HepG2 (cell line): ENCODE data around the gene PIK3R1. TPM values are rescaled to one million over a fixed set of nuclear protein-coding genes. Genes with fewer than 3 reads are reported as not detected.

Experiments
- ADNP ChIP-seq: sonication (generic); formaldehyde crosslinking; IDR thresholded peaks from 2 replicates; pipeline ENCODE4 v1.4.0; 2020; ENCODE audit warnings: missing genetic modification reagents
- AKNA ChIP-seq: sonication (generic); formaldehyde crosslinking; IDR thresholded peaks from 2 replicates; pipeline ENCODE4 v1.4.0; 2020; ENCODE audit warnings: missing genetic modification reagents, borderline replicate concordance
- ASH2L ChIP-seq: fragments of 300-600, 200-600 bp; sonication (generic); IDR thresholded peaks from 2 replicates; pipeline ENCODE4 v1.7.0; 2017; ENCODE audit warnings: low read depth, mild to moderate bottlenecking, moderate library complexity, mixed read lengths, low read length; ENCODE audit not compliant: insufficient read length
- ATF1 ChIP-seq: IDR thresholded peaks from 2 replicates; pipeline ENCODE4 v1.6.1; 2016; ENCODE audit warnings: mild to moderate bottlenecking, control low read depth
- CBX1 ChIP-seq: IDR thresholded peaks from one replicate; pipeline ENCODE4 v1.6.1; 2016; ENCODE audit warnings: antibody characterized with exemption, low read depth
- CBX5 ChIP-seq: sonication (generic); formaldehyde crosslinking; IDR thresholded peaks from 2 replicates; pipeline ENCODE4 v1.4.0; 2020; ENCODE audit warnings: missing genetic modification reagents, borderline replicate concordance
- ELF1 ChIP-seq: sonication (generic); formaldehyde crosslinking; IDR thresholded peaks from 2 replicates; pipeline ENCODE4 v1.4.0; 2020; ENCODE audit warnings: missing genetic modification reagents
- FUBP1 ChIP-seq: sonication (generic); formaldehyde crosslinking; IDR thresholded peaks from 2 replicates; pipeline ENCODE4 v1.5.1; 2020; ENCODE audit warnings: missing genetic modification reagents, mild to moderate bottlenecking, borderline replicate concordance
- MEF2D ChIP-seq: sonication (generic); formaldehyde crosslinking; IDR thresholded peaks from 2 replicates; pipeline ENCODE4 v1.5.1; 2020; ENCODE audit warnings: mild to moderate bottlenecking, missing genetic modification reagents
- PRDM15 ChIP-seq: sonication (generic); formaldehyde crosslinking; IDR thresholded peaks from 2 replicates; pipeline ENCODE4 v1.4.0; 2020; ENCODE audit warnings: missing genetic modification reagents
- SIN3B ChIP-seq: fragments of 150-350 bp; IDR thresholded peaks from 2 replicates; pipeline ENCODE4 v1.6.1; 2014; ENCODE audit warnings: low read length
- ZNF451 ChIP-seq: sonication (generic); formaldehyde crosslinking; IDR thresholded peaks from 2 replicates; pipeline ENCODE4 v1.5.0; 2020; ENCODE audit warnings: mild to moderate bottlenecking, missing genetic modification reagents
- ZNF746 ChIP-seq: sonication (generic); formaldehyde crosslinking; IDR thresholded peaks from 2 replicates; pipeline ENCODE4 v1.8.0; 2022; ENCODE audit warnings: mild to moderate bottlenecking, missing genetic modification reagents
- ZNF775 ChIP-seq: sonication (generic); formaldehyde crosslinking; IDR thresholded peaks from 2 replicates; pipeline ENCODE4 v1.4.0; 2020; ENCODE audit warnings: missing genetic modification reagents, mild to moderate bottlenecking, moderate library complexity, borderline replicate concordance
- ZNF800 ChIP-seq: sonication (generic); formaldehyde crosslinking; IDR thresholded peaks from 2 replicates; pipeline ENCODE4 v1.4.0; 2020; ENCODE audit warnings: missing genetic modification reagents
- ZNF839 ChIP-seq: sonication (generic); formaldehyde crosslinking; IDR thresholded peaks from 2 replicates; pipeline ENCODE4 v1.4.0; 2020; ENCODE audit warnings: missing genetic modification reagents, mild to moderate bottlenecking, borderline replicate concordance
- polyA plus RNA-seq, 8 experiments: library from polyadenylated mRNA; depleted of rRNA in 3 of 8; stranded (reverse) in 7 of 8; unstranded in 1 of 8; fragments of >200 nt; fragmentation: Illumina TruSeq in 4 of 8; extraction: Trizol in 4 of 8; gene quantifications; 2 replicates each; pipeline versions ENCODE4 v1.2.1 to v1.2.3, GENCODE V29; 2011 to 2016; ENCODE audit warnings: low read depth in 4 of 8, missing spikeins in 1 of 8, mixed read lengths in 1 of 8; ENCODE audit not compliant: insufficient read depth in 1 of 8
- total RNA-seq, 5 experiments: library from RNA; depleted of rRNA; stranded (reverse); fragments of >200 nt; fragmentation: Illumina TruSeq; extraction: Trizol; gene quantifications; 2 replicates each; pipeline ENCODE4 v1.2.3, GENCODE V29; 2016; ENCODE audit warnings: low read depth in 1 of 5

Gene PIK3R1
- total and polyA plus RNA-seq, 2 of the 13 experiments (the other 11 are each of a cell fraction or from before 2014, with no cell fraction given), result 8.4 to 21.3 TPM

- TF ChIP-seq AKNA (CRISPR knock-in tag) (no peak), SIN3B (no peak), CBX1 (peak; percentile 33), PRDM15 (CRISPR knock-in tag) (0 out of 2 replicates have a peak, but pooled peaks have one; percentile 49), ZNF800 (peak; percentile 70; the same call in 1 of the 2 replicates), MEF2D (CRISPR knock-in tag) (peak; percentile 77), ZNF775 (CRISPR knock-in tag) (peak; percentile 38; the same call in 1 of the 2 replicates), ASH2L (peak; percentile 76), ATF1 (CRISPR knock-in tag) (peak; percentile 59), CBX5 (CRISPR knock-in tag) (peak; percentile 90; the same call in 1 of the 2 replicates), ADNP (CRISPR knock-in tag) (no peak), ZNF451 (CRISPR knock-in tag) (0 out of 2 replicates have a peak, but pooled peaks have one; percentile 52), ELF1 (CRISPR knock-in tag) (peak; percentile 62), ZNF746 (CRISPR knock-in tag) (peak; percentile 55; the same call in 1 of the 2 replicates), FUBP1 (CRISPR knock-in tag) (0 out of 2 replicates have a peak, but pooled peaks have one; percentile 47), ZNF839 (CRISPR knock-in tag) (no peak)
These were observed 23.9 kb downstream of the PIK3R1 start (continued) for GRCh38 chr5:68239487-68239886.
